HG02970 (cell line): ENCODE results near the gene EXOC7.

ENCODE experiments used
- ATAC-seq: cut with Tn5 transposase; IDR thresholded peaks from one replicate; pipeline ENCODE4 v1.9.1; 2021; ENCODE audit warnings: mild to moderate bottlenecking, moderate library complexity, moderate number of reproducible peaks; ENCODE audit not compliant: unreplicated experiment, low FRiP score

The EXOC7 gene

DNA sequence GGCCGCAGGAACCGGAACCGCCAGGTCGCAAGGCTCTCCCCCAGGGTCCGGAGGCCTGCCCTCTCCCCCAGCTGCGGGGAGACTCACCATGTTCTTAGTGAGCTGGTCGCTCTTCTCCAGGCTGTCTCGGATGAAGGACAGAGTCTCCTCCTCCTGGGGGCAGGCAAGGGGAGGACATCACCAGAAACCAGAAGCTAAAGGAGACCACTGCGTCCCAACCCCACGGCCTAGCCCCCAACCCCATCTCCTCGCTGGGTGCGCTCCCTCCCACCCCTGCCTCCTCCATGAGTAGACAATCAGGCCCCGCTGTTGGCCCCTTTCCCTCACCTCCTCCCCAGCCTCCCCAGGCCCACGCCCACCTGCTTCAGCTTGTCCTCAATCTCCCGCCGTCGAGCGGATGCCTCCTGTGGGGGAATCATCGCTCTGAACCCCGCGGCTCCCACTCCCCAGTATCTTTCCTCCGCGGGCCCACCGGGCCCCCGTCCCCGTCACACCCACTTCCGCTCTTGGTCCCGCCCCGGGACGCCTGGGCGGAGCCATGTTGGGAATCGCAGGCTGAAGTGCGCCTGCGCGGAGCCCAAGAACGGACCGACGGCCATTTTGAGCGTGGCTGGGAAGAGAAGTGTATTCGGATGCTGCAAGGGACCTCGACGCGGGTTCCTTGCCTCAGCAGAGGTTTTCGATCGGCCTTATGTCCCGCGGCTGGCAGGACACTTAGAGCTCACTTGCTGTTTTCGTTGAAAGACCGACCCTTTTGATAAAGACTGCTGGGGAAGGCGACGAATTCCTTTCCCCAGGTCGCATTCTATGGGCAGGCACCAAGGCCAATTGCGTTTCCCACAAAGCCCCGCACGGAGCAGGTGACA, at the start of gene EXOC7:
Gene EXOC7 (minus strand): TSS at position 514 of the 866 bp plus-strand sequence. CDS start 95 bp downstream, at position 419.
- ATAC-seq = peak; percentile 87

DNA sequence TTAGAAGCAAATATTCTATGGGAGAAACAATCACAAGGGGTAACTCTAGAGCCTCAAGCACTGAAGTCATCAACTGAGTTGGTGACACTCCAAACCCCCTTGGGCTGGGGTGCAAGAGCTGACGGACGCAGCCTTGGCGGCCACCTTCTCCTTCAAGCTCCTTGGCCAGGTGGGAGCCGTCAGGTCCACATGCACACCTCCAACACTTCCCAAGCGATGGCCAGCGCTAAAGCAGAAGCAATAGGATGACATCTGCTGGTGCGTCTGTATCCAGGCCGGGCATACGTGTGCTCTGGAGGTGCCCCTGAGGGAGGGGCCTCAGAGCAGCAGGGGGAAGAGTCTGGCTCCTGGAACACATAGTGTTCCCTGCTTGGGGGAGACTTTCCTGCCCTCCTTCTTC, 49.6 kb upstream of the EXOC7 start:
- no peak for ATAC-seq

GRCh38 chr17:76152591-76152990, 49.0 kb upstream of the EXOC7 start:
- ATAC-seq = no peak

GRCh38 chr17:76151896-76152454, 48.4 kb upstream of the EXOC7 start:
- ATAC-seq = no peak

DNA sequence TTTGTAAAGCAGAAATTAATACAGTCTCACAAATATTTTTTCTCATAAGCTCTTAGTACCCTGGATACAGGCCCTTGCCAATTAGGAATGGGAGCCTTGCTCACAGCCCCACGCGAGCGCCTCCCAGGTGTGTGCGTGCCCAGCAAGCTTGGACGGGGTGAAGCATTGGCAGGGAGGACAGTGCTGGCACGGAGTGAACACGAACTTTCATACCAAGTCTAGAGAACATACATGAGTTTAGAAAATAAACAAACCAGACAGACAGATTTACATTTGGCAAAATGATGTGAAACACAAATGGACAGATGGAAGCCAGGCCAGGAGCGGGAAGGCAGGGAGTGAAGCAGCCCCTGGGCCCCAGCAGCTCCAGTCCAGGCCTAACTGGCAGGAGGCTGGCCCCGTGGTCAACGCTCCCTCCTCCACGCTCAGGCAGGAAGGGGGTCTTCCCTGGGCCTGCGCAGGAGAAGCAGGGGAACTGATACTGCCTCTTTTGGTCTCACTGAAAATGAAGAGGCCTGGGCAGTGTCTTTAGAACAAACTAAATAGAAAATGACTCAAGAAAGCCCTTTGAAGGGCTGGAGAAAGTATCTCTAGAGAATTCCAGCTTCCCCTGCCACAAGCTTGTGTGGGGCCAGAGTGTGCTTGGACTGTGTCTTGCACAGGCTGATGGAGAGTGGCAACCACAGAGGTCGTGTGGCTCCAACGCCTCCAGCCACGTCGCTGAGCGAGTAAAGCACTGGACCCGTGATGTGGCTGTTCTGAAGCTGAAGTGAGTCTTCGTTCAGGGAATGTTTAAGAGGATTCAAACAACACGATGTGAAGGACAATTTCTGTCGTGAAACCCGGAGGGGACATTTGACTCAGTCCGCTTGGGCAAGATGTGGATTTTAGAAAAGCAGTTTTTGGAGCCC, 47.4 kb upstream of the EXOC7 start:
- ATAC-seq = no peak

DNA sequence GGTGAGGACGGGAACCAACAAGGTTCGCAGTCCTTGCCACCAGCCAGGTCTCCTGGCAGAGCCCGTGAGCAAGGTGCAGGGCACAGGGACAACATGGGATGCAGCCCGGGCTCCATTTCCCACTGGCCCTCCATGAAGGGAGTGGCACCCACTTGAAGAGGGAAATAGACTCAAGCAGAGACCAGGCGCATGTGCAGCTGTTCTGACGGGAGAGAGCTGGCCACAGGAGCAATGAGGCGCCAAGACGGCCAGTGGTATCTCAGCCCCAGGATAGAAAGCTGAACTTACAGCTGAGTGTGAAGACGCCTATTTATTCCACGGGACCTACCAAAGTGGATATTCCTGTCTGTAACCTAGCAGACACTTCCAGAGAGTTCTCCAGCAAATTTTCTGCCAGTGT, 45.6 kb upstream of the EXOC7 start:
- ATAC-seq = no peak

DNA sequence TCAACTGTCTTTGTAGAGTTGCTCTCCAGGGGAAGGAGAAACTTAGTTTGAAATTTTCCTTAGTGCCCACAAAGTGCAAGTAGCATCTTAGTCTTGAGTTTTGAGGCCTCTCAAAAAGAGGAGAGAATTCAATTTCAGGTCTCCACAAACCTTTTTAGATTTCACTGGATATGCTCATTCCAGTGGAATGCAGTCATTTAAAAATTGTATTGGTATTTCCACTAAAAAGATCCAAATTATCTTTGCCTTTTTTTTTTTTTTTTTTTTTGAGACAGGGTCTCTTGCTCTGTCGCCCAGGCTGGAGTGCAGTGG, 44.4 kb upstream of the EXOC7 start:
- no peak for ATAC-seq

- no peak for ATAC-seq
These were observed 43.8 kb upstream of the EXOC7 start for GRCh38 chr17:76147211-76148014.

GRCh38 chr17:76146053-76146851, 42.7 kb upstream of the EXOC7 start:
- ATAC-seq = no peak

DNA sequence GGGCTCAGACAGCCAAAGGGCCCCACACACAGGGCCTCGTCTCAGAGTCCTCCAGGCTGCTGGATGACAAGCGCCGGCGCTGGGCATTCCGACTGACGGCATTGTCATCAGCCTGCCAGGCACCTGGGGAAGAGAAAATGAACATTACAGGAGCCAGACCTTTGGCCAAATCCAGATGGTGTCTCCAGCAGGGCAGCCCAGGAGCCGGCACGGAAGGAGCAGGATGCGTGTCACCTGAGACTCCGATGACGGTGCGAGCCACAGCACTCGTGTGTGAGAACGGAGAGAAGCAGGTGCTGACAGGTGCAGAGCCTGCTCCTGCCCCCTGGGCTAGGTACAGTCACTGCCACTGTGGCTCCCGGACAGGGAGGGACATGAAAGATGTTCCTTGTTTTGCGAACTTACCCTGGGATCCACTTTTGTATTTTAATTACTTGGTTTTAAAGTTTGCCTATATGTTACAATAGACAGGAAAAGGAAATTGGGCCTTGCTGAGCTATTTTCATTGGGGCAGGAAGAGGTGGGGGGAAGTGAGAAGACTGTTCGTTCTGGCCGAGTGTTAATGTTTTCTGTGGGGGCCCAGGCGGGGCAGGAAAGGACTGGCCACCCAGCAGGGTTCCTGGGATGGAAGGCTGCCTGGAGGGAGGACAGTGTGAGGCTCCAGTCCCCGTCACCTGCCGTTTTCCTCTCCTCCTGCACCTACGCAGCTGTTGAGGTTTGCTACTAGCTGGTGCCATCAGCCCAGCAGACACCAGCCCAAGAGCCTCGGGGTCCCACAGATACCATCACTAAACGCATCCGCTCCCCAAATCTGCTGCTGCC, 41.9 kb upstream of the EXOC7 start:
- no peak for ATAC-seq

DNA sequence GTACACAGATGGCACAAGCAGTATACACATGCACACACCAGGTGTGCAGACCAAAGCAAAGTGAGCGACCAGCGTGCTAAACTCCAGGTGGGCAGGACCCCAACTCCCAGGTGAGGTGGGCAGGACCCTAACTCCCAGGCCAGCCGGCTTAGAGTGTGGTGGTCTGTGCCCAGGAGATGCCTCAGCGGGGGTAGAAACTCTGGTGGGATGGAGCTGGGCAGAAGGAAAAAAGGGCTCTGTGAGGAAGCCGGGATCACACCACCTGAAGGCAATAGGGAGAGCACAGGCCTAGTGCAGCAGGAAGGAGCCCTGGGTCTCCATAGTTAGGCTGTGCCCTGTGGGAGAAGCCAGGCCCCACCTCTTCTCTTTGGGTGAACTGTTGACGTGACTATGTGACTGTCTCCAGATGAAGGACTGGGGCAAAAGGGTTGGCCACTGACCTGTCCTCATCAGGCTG, 39.0 kb upstream of the EXOC7 start:
- no peak for ATAC-seq

DNA sequence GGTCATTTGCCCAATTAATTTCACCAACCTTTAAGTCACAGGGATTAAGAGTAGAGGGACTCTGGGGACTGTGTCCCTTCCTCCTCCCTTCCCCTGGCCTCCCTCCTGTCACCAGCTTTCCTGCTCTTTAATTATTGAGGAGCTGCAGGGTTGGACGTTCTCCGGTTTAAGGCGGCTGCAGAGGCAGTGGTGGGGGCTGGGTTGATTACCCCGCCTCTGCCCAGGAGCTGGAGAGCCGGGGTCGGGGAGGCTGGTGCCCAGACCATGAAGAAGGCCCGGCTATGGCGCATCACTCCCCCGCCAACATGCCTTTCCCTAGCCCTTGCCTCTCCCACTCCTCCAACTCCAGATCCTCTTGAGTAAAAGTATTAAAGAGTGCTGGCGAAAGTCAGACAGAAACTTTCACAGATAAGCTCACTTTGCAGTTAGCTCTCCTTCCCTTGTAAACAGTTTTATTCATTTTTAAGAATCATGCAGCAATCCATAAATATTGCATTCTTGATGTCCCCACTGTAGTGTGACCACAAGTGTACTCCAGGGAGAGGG, 38.5 kb upstream of the EXOC7 start:
- no peak for ATAC-seq

GRCh38 chr17:76141212-76142038, 37.8 kb upstream of the EXOC7 start, which contains the start of gene FOXJ1:
Gene FOXJ1 (minus strand): TSS chr17:76141245. CDS start chr17:76140395, 850 bp downstream.
- no peak for ATAC-seq

DNA sequence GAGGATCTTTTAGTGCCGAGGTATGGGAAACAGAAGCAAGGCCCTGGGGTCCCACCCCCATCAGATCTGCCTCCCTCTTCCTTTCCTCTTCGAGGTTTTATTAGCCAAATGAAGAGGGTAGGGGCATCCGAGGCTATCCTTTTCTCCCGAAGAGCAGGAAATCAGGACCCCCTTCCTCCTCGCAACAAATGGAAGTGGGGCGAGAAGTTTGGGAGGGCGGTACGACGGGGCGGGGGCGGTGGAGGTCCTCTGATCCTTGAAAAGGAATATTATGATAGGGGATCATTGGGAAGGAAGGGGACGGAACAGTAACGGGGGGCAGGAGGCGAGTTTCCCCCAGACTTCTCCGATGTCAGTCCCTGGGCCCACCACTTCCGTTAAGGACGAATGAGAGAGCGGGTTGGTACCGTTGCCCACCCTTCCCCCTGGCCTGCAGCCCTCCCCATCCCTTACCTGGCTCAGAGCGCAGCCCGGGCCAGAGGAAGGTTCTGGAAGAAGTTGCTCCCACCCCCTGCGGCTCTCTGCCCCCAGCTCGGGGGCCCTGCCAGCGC, 37.1 kb upstream of the EXOC7 start:
- ATAC-seq = no peak

- no peak for ATAC-seq
These were observed 36.4 kb upstream of the EXOC7 start for GRCh38 chr17:76139801-76140660.
